Left renal cortex interstitium (tissue), 4 donors: Measurements from ENCODE around the gene PSKH1. TPM values are rescaled to one million over a fixed set of nuclear protein-coding genes. Genes with fewer than 3 reads are reported as not detected.
"Not testable (repeated sequence)": the region's sequence is repeated elsewhere in the genome, so short reads cannot be mapped to it uniquely, and the experiment has no call there.

Experiments used
- DNase-seq, 4 donors: peaks; one replicate each; pipeline ENCODE4 v3.0.0-alpha.2; 2013; ENCODE audit warnings: low read depth in 4 of 4, low spot score in 2 of 4, missing footprints in 1 of 4
- polyA plus RNA-seq, 4 donors: library from polyadenylated mRNA; unstranded; fragments of 120-200 nt; gene quantifications; one replicate each; pipeline ENCODE4 v1.2.1, GENCODE V29; 2013; ENCODE audit not compliant: insufficient read length in 4 of 4

Gene PSKH1
- polyA plus RNA-seq, 4 donors, result 33.5 to 44.6 (median 40.1) TPM

DNA sequence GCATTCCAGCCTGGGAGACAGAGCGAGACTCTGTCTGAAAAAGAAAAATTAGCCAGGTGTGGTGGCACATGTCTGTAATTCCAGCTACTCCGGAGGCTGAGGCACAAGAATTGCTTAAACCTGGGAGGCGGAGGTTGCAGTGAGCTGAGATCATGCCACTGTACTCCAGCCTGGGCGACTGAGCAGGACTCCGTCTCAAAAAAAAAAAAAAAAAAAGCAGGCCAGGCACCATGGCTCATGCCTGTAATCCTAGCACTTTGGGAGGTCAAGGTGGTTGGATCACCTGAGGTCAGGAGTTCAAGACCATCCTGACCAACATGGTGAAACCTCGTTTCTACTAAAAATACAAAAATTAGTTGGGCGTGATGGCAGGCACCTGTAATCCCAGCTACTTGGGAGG lies 79.2 kb downstream of the PSKH1 start:
- not testable (repeated sequence) for DNase-seq

DNA sequence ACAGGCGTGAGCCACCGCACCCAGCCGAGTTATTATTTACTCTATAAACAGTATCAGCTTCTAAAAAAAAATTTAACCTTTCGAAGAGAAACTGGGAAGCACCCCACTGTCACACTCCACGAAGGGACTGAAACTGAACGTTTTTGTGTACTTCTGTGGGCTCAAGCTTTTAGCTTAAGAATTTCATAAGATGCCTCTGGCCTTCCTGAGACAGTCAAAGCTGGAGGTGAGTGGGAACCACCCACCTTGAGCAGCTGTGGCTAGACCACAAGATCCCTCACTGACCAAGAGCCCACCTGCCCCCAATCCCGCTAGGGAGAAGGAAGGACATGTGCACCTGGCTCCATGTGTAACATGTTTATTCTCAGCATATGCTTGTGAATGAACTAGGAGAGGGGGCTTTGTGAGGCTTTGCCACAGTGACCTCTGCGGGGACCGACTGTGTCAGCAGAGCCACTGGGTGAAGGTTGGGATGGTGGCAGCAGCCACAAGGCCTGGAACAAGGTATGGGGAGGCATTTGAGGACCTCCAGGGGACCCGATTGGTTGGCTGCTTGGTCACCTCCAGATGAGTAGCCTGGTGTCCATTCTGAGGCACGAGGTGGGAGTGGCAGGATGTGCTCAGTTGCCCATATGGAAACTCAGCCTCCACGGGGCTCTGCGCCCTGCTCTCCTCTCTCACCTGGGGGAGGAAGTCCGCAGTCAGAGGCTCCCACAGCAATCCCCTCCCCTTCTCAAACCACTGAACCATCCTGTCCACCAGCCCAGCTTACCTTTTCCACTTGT lies 82.5 kb downstream of the PSKH1 start:
- no peak for DNase-seq

DNA sequence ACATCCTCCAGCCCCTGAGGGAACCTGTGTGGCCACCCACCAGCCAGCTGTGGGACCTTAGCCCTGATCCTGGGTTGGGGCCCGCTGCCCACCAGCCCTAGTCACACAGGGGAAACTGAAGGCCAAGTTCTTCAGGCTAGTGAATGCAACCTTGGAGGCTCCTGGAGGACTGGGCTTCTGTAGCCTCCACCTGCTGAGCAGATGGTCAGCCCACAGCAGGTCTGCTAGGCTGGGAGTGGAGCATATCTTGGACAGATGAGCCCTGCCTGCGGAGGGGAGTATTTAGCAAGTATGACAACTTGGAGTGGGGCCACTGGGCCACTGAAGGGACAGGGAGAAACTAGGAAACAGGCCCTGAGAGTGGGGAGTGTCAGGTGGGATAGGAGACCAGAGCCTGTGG lies 83.2 kb downstream of the PSKH1 start:
- DNase-seq, result no peak

DNA sequence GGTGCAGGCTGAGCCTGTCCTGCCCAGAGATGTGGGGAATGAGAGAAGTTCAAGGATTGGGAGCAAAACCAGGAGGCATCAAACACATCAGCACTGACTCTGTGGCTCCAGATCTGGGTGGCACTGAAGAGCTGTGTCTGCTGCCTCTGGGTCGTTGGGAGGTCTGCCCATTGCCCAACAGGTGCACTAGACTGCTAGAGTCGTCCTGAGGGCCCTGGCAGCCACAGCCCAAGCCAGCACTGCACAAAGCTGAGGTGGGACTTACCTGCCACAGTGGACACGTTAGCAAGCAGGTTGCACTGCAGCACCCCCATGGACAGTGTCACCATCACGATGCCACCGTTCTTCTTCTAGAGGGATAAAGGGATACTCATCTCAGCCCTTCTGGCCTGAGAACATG lies 84.0 kb downstream of the PSKH1 start:
- DNase-seq, result no peak

DNA sequence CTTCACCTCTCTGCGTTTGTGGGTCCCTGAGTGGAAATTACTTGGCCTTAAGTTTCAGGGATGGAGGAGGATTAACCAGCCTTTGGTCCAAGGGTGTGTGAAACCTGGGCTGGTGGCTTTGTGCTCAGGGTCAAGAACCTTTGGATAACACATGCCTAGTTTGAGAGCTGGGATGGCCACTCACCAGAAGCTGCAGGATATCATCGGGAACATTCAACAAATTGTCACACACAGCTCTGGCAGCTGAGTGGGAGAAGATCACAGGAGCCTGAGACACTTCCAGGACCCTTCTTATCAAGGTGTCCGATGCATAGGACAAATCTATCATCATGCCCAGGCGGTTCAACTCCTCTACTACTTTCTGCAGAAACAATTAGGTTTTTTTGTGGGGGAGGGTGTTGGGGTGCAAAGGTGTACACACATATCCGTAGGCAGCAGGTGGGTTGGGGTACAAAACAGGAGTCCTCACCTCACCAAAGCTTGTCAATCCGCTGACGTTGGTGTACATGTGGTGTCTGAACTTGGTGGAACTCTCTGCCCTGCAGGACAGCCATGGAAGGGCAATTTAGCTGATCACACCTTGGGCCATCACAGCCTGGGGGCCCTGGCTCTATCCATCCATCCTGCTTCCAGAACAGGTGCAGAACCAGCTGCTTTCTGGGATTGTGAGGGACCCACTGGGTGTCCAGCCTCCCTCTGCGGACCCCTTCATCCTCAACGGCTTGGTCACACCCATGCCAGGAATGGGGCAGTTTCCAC lies 84.6 kb downstream of the PSKH1 start:
- DNase-seq, result no peak

Other genes starting within 250 kb of the PSKH1 start
- gene CARMIL2, start 248.1 kb upstream of the PSKH1 start, polyA plus RNA-seq, result 1 to 10 TPM in 3 of 4 donors, under 1 TPM in 1; 0.79 to 1.4 (median 1.0) TPM
- gene ACD, start 233.0 kb upstream of the PSKH1 start, polyA plus RNA-seq, result 10 to 100 TPM; 20.2 to 31.8 (median 26.2) TPM
- 1 to 10 TPM; 1.9 to 4.8 (median 3.0) TPM for gene PARD6A, start 232.3 kb upstream of the PSKH1 start, polyA plus RNA-seq
- 10 to 100 TPM; 16.9 to 38.5 (median 31.8) TPM for gene ENKD1, start 226.5 kb upstream of the PSKH1 start, polyA plus RNA-seq
- 1 to 10 TPM; 3.6 to 5.2 (median 4.0) TPM for gene C16orf86, start 226.4 kb upstream of the PSKH1 start, polyA plus RNA-seq
- gene GFOD2, start 173.9 kb upstream of the PSKH1 start, polyA plus RNA-seq, result 10 to 100 TPM; 18.7 to 25.6 (median 23.7) TPM
- 10 to 100 TPM; 18.4 to 34.4 (median 25.0) TPM for gene RANBP10, start 86.7 kb upstream of the PSKH1 start, polyA plus RNA-seq
- gene TSNAXIP1, start 86.4 kb upstream of the PSKH1 start, polyA plus RNA-seq, result 10 to 100 TPM in 1 of 4 donors, 1 to 10 TPM in 3; 6.3 to 10.7 (median 7.7) TPM
- gene THAP11, start 50.9 kb upstream of the PSKH1 start, polyA plus RNA-seq, result 10 to 100 TPM; 26.8 to 40.0 (median 32.0) TPM
- gene NUTF2, start 46.3 kb upstream of the PSKH1 start, polyA plus RNA-seq, result 100 to 1,000 TPM; 114 to 134 (median 127) TPM
- 10 to 100 TPM; 37.4 to 62.4 (median 50.7) TPM for gene CENPT, start 45.6 kb upstream of the PSKH1 start, polyA plus RNA-seq
- 100 to 1,000 TPM in 2 of 4 donors, 10 to 100 TPM in 2; 75.0 to 106 (median 97.3) TPM for gene EDC4, start 20.2 kb upstream of the PSKH1 start, polyA plus RNA-seq
- under 1 TPM in 3 of 4 donors, not detected in 1; 0.30 to 0.68 (median 0.63) TPM for gene NRN1L, start 8.4 kb upstream of the PSKH1 start, polyA plus RNA-seq
- 1 to 10 TPM; 4.5 to 7.1 (median 5.8) TPM for gene CTRL, start 38.6 kb downstream of the PSKH1 start, polyA plus RNA-seq
- 10 to 100 TPM; 20.3 to 39.4 (median 28.3) TPM for gene PSMB10, start 43.6 kb downstream of the PSKH1 start, polyA plus RNA-seq
- gene LCAT, start 50.9 kb downstream of the PSKH1 start, polyA plus RNA-seq, result 10 to 100 TPM; 13.7 to 32.8 (median 20.2) TPM
- 10 to 100 TPM; 32.4 to 47.4 (median 40.2) TPM for gene SLC12A4, start 75.4 kb downstream of the PSKH1 start, polyA plus RNA-seq
- gene DPEP3, start 87.2 kb downstream of the PSKH1 start, polyA plus RNA-seq, result under 1 TPM in 3 of 4 donors, not detected in 1; 0.05 to 0.21 (median 0.08) TPM
- gene DPEP2, start 106.2 kb downstream of the PSKH1 start, polyA plus RNA-seq, result 1 to 10 TPM in 1 of 4 donors, under 1 TPM in 3; 0.45 to 1.1 (median 0.78) TPM
- gene DPEP2NB, start 122.7 kb downstream of the PSKH1 start, polyA plus RNA-seq, result not detected
- 10 to 100 TPM in 3 of 4 donors, 1 to 10 TPM in 1; 9.0 to 13.7 (median 10.9) TPM for gene DDX28, start 130.0 kb downstream of the PSKH1 start, polyA plus RNA-seq
- 10 to 100 TPM; 13.5 to 19.5 (median 15.5) TPM for gene DUS2, start 130.0 kb downstream of the PSKH1 start, polyA plus RNA-seq
- gene NFATC3, start 192.1 kb downstream of the PSKH1 start, polyA plus RNA-seq, result 10 to 100 TPM; 30.8 to 35.5 (median 32.9) TPM